PFSK-1 (cell line): ENCODE results near the gene RYR1.

Experiments
- FOXP2 ChIP-seq: optimal IDR thresholded peaks from 2 replicates; pipeline ENCODE3; 2011; ENCODE audit warnings: borderline replicate concordance, control low read depth, inconsistent platforms; ENCODE audit not compliant: insufficient read depth; ENCODE audit errors: extremely low read length, extremely low read depth
- POLR2AphosphoS5 ChIP-seq: IDR thresholded peaks from 2 replicates; pipeline ENCODE4 v1.6.1; 2012; ENCODE audit warnings: low read depth, mild to moderate bottlenecking, control low read depth, low read length, moderate library complexity
- REST ChIP-seq, 2 experiments: IDR thresholded peaks; 2 replicates each; pipeline versions ENCODE4 v1.6.1 to v1.8.0; 2011 to 2012; ENCODE audit warnings: low read depth in 2 of 2, low read length in 2 of 2, control low read depth in 1 of 2, inconsistent platforms in 1 of 2, mild to moderate bottlenecking in 1 of 2, moderate library complexity in 1 of 2; ENCODE audit not compliant: insufficient read depth in 1 of 2
- SIN3A ChIP-seq: IDR thresholded peaks from 2 replicates; pipeline ENCODE4 v1.6.1; 2012; ENCODE audit warnings: mild to moderate bottlenecking, low read length, moderate library complexity, borderline replicate concordance; ENCODE audit not compliant: insufficient read depth
- TAF1 ChIP-seq: IDR thresholded peaks from 2 replicates; pipeline ENCODE4 v1.6.1; 2012; ENCODE audit warnings: low read length, control low read depth, borderline replicate concordance; ENCODE audit not compliant: insufficient read depth

The RYR1 gene

GRCh38 chr19:38490861-38491260 lies 57.4 kb downstream of the RYR1 start:
- TF ChIP-seq TAF1 (no peak), REST (IDR thresholded peaks at IDR 0.05; ENCODE audit: insufficient read depth in 1 of 2, low read depth in 2 of 2, low read length in 2 of 2) (no peak), POLR2AphosphoS5 (no peak), SIN3A (no peak), FOXP2 (no peak)

GRCh38 chr19:38492181-38492813 lies 58.8 kb downstream of the RYR1 start:
- TF ChIP-seq TAF1 (no peak), POLR2AphosphoS5 (no peak), FOXP2 (no peak), REST (IDR thresholded peaks at IDR 0.05; ENCODE audit: insufficient read depth in 1 of 2, low read depth in 2 of 2, low read length in 2 of 2) (no peak), SIN3A (no peak)

- TF ChIP-seq SIN3A (no peak), REST (IDR thresholded peaks at IDR 0.05; ENCODE audit: insufficient read depth in 1 of 2, low read depth in 2 of 2, low read length in 2 of 2) (no peak), POLR2AphosphoS5 (no peak), TAF1 (no peak), FOXP2 (no peak)
Observed at GRCh38 chr19:38494379-38494778, 60.9 kb downstream of the RYR1 start.

- no peak for TF ChIP-seq POLR2AphosphoS5
- no peak for TF ChIP-seq TAF1
- TF ChIP-seq SIN3A, result no peak
- TF ChIP-seq FOXP2, result no peak
- TF ChIP-seq REST (IDR thresholded peaks at IDR 0.05; ENCODE audit: insufficient read depth in 1 of 2, low read depth in 2 of 2, low read length in 2 of 2), result no peak
Observed at GRCh38 chr19:38496116-38496515, 62.6 kb downstream of the RYR1 start.
